ENCODE measurements around the gene COTL1.
"Not testable (repeated sequence)": the region's sequence is repeated elsewhere in the genome, so short reads cannot be mapped to it uniquely, and the experiment has no call there.

COTL1 gene

DNA sequence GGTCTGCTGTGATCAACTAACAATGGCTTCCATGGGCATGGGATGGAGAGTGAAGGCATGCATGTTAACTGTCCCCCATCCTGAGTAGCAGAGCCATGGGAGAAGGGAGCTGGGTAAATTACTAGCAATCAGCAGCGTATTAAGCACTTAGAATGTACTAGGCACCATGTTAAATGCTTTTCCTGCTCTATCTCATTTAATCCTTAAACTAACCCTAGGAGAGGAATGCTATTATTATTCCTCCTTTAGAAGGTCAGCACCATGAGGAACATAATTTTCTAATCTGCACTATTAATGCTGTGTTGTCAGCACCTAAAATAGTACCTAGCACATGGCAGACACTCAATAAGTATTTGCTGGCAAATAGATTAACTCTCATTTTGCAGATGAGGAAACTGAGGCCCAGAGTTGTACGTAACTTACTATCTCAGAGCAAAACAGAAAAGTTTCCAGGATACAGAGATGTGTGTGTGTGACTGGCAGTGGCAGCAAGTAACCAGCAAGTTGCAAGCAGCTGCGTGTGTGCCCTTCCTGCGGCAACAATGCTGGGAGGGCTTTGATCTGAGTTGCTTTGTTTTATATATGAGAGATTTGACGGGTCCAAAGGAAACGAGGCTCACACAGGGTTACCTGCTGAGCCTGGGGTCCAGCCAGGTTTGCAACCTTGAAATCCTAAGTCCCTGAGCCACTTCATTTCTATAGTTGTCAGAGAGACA, 23.9 kb upstream of the COTL1 start:
- no peak for DNase-seq

DNA sequence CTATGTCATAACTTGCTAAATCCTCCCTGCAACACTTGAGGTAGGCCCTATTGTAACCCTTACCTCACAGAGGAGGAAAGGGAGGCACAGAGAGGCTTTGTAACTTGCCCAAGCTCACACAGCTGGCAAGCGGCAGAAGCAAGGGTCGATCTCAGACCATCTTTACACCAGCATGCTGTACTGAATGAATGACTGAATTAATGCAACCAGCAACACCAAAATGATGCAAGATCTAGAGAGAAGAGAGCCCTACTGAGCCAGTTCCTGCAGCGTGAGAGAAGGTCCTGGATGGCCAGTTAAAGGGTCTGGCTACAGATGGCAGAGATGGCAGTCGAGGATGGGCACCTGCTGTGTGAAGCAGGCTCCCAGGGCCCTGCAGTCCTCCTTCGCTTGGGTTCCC, 22.3 kb upstream of the COTL1 start:
- no peak for DNase-seq

DNA sequence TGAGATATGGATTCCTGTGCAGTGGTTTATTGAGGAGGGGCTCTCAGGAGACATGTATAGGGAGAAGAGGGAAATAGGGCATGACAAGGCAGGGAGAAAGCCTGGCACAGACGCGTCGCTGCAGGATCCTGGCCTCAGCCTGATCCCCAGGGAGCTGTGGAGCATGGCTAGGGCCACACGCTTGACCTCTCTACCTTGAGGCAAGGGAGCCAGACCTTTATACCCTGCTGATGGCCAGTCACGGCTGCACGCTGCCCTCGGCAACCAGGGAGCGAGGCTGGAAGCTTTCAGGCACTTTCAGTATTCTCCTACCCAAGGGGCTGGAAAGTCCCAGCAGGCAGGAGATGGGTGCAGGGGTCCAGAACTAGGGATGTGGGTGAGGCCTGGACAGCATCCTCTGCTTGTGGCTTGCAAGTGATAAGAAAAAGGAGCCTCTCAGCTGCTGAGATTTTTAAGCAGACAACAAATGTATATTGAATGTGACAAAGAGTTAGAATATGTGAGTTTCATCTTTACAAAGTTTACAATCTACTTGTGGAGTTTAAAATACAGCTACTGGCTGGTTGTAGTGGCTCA, 20.4 kb upstream of the COTL1 start:
- no peak for DNase-seq

DNA sequence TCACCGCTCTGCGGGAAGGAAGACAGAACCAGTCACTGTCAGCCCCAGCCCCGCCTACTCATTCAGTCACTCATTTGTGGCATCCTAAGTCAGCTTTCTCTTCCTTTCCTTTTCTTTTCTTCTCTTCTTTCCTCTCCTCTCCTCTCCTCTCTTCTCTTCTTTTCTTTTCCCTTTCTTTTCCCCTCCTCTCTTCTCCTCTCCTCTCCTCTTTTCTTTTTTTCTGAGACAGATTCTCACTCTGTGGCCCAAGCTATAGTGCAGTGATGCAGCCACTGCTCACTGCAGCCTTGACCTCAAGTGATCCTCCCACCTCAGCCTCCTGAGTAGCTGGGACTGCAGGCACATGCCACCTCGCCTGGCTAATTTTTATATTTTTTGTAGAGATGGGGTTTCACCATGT, 19.8 kb upstream of the COTL1 start:
- no peak for DNase-seq

DNA sequence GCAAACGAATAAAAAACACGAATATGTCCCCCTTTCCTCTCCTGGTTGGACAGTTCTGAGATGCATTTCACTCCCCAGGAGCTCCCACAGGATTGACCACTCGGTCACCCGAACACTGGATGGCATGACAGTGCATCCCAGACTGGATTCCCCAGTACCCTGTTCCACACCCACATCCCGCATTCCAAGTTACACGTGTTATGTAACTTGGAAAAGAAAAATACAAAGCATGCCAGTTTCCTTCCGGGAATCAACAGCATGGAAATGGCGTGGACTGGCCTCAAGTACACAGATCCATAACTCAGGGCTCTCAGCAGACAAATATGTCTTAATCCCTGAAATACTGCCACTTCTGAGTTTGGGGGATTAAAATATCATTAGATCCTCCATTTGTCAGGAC, 17.8 kb upstream of the COTL1 start:
- no peak for DNase-seq

DNA sequence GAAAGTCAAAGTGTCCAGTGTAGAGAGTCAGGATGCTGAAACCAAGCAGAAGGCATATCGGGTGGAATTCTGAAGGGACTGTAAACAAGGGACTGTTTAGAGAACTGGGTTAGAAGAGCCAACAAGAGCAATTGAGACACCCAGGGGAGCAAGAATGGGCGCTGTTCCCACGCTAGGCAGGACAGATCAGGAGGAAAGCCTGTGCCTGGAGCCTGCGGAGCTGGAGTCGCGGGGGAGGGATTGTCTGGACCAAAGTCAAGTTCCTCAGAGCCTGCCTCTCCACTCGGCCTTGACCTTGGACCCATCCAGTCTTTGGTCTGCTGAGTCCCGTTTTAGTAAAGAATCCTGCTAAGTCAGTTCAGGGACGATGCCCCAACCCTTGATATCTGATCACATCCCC, 15.7 kb upstream of the COTL1 start:
- no peak for DNase-seq

DNA sequence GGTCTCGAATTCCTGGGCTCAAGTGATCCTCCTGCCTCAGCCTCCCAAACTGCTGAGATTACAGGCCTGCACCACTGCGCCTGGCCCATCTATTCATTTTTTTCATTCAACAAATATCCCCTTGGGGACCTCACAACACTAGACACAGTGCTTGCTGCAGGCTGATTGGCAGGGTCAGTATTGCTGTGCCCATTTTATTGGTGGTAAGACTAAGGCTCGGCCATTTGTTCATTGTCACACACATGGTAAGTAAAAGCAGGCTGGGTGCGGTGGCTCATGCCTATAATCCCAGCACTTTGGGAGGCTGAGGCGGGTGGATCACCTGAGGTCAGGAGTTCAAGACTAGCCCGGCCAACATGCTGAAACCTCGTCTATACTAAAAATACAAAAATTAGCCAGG, 15.0 kb upstream of the COTL1 start:
- not testable (repeated sequence) for DNase-seq

DNA sequence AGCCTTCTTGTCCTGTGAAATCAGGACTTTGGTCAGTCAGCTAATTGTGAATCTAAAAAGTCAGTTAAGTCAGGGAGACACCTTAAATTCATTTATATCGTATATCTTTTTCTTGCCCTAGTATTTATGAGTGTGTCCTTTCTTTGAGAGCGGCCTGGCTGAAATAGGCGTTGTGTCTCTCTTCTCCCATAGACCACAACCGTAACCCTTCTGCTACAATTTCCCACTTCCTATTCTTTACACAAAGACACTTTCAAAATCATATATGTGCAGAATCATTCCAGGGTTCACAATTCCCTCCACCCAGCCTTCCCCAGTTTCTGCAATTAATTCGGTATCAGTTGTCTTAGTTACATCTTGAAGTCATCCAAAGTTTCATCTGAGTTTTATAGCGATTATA, 14.0 kb upstream of the COTL1 start:
- no peak for DNase-seq

DNA sequence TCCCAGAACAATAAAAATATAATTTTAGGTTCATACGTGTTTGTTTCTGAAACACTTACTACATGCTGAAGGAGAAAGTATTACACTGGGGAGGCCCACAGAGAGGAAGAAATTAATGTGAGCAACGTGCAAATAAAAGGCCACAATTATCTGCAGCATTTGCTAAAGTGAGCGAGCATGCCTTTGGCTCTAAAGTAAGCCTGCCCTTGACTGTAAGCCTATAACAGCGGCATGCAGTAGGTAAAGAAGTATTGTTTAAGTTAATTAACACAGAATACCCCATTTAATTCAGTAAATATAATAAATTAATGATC, 13.2 kb upstream of the COTL1 start:
- no peak for DNase-seq

DNA sequence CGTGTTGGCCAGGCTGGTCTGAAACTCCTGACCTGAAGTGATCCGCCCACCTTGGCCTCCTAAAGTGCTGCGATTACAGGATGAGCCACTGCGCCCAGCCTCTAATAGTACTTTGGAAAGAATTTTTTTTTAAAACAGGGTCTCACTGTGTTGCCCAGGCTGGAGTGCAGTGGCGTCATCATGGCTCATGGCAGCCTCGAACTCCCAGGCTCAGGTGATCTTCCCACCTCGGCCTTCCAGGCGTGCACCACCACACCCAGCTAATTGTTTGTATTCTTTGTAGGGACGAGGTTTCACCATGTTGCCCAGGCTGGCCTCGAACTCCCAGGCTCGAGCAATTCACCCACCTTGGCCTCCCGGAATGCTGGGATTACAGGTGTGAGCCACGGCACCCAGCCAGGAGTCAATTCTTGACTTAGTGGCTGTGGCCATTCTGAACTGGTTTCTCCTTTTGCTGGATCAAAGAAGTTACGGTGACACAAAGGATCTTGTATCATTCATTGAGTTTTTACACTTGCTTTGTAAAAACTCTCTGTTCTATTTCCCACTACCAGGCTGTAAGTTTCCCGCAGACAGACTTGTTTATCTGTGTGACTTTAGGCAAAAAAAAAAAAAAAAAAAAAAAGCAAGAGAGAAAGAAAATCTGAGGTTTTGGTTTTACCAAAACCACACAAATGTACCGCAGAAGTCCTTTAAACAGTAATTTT, 12.7 kb upstream of the COTL1 start:
- no peak for DNase-seq

DNA sequence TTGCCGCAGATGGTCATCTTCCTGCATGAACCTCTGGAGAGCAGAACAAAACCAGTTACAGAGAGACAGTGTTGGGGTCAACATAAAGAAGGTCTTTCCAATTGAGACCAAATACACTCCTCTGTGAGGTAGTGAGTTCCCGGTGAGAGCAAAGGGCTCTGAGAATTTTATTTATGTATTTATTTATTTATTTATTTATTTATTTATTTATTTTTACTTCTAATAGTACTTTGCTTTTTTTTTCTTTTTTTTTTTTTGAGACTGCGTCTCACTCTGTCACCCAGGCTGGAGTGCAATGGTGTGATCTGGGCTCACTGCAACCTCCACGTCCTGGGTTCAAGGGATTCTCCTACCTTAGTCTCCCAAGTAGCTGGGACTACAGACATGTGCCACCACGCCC, 12.1 kb upstream of the COTL1 start:
- DNase-seq: no peak

DNA sequence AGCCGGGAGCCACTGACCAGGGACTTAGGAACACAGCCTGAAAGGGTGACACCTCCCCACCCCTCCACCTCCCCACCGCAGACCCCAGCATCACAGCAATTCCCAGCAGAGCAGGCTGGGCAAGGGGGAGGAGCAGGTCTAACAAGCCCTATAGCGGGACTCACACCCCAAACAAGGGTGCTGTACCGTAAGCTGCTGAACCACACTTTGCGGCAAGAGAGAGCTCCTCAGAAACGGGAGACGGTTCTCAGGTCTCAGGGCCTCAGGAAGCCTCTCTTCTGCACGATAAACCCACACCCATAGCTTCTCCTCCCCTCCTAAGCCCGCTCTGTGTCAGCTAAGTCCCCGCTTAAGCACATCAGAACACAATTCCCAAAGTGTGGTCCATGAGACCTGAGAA, 11.7 kb upstream of the COTL1 start:
- no peak for DNase-seq

DNA sequence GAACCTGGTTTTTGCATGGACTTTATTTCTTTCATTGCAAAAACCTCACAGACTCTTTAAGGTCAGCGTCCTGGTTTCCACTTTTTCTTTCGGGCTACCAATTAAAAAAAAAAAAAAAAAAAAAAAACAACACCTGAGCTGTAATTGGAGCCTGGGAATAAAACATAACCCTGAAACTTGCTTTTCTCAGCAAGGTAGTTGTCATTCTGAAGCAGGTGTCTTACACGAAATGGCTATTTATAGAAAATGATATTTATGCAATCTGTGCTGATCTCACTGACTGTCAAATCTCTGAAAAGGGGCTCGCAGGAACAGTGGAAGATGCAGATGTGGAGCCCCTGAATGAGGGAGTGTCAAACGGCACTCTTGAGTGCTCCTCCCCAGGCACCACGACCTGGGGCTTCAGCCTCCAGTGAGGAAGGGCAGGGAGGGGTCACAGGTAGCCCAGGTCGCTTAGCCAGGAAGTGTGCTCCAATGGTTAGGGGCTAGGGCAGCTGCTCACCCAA, 10.4 kb upstream of the COTL1 start:
- DNase-seq: no peak

DNA sequence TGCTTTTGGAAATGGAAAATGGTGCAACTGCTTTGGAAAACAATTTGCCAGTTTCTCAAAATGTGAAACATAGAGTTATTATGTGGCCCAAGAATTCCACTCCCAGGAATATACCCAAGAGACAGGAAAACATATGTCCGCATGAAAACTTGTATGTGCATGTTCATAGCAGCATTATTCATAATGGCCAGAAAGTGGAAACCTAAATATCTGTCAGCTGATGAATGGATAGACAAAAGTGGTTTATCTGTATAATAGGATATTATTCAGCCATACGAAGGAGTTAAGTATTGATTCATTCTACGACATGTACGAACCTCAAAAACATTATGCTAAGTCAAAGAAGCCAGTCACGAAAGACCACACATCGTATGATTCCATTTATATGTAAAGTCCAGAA, 7.7 kb upstream of the COTL1 start:
- DNase-seq: no peak

DNA sequence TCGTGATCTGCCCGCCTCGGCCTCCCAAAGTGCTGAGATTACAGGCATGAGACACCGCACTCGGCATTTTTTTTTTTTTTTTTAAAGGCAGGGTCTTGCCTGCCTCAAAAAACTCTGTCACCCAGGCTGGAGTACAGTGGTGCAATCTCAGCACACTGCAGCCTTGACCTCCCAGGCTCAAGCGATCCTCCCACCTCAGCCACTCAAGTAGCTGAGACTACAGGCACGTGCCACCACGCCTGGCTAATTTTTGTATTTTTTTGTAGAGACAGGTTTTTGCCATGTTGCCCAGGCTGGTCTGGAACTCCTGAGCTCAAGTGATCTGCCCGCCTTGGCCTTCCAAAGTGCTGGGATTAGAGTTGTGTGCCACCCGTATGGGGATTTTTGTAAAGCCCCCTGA, 3.0 kb upstream of the COTL1 start:
- DNase-seq: not testable (repeated sequence)

DNA sequence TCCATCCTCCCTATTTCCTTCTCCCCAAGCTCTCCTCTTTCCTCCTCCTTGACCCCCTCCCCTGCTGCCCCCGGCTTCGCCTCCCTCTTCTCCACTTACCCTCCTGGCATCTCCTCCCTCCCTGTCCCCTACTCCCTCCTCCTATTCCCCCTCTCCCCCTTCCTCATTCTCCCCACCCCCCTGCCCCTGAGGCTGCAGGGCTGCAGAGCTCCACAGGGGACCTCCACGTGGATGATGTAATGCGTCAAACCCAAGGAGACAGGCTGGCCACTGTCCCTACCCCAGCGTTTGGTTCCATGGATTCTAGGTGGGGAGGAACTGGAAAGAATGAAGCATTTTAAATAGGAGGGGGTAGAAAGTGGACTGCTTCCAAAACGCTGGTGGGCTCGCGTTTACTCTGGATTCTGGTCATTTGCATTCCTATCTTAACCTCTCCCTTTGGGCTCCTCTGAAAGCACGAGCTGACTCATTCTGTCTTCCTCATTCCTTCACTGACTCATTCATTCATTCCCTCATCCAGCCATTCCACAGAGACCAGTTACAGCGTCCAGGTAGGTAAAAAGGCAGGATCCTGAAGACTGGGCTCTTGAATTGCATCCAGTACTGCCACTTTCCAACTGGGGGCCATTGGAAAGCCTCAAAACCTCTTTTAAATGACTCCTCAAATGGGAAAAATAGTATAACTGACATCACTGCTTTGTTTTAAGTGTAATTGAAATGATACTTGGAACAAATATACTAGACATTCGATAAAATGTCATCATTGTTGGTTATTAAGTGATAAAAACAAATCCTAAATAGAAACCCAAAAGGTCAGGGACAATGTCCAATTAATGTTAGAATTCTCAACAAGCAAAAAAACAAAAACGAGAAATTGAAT, 943 bp upstream of the COTL1 start:
- no peak for DNase-seq

DNA sequence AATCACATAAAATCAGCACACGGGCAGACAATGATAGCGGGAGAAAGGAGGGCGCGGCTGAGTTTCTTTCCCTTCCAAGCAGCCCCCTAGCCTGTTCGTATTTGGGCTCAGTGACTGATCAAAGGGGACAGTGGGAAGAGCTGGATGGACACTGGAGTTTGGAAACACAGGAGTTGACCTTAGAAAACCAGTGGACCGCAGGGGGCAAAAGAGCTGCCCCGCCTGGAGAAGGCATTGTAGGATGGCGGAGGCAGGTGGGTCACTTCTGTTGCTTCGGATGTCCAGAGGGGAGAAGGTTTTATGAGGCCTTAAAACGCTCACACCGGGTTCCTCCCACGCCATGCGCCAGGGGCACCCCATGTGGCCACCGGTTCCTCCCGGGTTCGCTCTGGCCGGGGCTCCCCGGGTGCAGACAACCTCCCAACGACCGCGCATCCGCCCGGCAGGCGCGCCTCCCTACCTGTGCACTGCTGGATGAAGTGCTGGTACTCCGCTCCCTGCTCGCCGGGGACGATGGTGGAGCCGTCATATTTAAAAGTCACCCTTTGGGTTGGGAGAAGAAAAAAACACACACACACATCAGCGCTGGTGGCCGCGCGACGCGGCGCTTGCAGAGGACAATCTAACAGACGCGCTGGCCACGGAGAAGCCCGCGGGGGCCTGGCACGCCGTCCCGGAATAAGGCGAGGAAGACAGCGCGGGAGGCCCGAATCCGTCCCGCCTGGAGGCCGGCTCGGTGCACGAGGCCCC, 662 bp downstream of the COTL1 start:
- peak; percentile 50 for DNase-seq

DNA sequence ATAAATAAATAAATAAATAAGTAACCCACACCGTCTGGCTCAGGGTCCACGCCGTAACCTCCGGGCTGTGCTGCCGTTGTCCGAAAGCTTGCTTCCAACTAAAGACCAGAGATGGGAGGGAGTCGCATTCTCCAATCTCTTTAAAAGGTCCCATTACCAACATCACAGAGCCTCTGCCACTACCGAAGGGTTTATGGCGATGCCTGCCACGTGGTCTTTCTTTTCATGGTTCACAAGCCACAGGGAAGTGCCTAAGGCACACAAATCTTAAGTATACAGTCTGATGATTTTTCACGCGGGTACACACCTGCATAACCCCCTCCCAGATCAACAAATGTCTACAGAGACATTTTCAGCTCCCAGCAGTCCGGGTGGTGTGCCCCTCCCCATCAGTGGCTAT, 1.4 kb downstream of the COTL1 start:
- no peak for DNase-seq

DNA sequence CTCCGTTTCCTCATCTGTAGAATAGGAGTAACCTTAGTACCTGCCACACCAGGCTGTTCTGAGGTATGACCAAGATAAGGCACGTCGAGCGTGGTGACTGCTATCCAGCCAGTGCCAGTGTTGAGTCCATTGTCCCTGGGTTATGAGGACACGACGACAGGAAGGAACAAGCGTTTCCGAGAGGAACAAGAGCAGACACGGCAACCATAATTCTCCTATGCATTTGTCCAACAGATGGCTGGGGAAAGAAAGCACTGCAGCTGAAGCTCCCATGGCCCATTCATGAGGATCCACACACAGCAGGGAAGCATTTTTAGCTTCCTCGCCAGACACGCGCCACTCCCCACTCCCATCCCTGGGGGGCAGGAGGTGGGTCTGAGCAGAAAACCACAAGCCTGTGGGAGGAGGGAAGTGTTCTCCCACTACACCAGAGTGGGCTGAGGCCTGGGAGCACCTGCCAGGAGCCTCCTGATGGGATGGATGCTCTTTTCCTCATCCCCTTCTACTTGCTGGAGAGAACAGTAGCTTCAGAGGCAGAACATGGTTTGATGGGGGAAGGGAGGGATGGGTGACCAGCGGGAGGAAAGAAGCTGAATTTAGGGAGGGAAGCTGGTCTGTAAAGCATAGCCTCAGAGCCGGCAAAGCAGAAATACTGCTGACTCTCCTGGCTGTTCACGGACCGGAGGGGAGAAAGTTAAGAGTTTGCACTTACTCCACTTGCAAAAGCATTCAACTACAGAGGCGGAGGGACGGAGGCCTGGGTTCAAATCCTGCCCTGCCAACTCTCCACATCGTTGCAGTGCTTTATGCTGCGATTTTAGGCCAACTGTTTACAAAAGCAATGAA, 2.7 kb downstream of the COTL1 start:
- DNase-seq: no peak

DNA sequence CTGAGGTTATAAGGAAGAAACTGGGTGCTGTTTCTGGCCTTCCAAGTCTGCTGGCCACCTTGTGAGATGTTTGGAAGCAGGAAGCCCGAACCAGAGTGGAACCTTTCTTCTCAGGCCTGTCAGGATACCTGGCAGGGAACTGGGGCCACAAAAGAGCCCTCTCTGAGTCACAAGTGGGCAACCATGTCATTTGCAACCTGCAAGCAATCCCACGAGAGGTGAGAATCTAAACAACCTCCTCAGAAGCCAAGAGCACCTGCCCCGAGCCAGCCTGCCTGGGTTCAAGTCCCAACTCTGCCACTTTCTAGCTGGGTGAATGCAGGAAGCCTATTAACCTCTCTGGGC, 3.3 kb downstream of the COTL1 start:
- no peak for DNase-seq

DNA sequence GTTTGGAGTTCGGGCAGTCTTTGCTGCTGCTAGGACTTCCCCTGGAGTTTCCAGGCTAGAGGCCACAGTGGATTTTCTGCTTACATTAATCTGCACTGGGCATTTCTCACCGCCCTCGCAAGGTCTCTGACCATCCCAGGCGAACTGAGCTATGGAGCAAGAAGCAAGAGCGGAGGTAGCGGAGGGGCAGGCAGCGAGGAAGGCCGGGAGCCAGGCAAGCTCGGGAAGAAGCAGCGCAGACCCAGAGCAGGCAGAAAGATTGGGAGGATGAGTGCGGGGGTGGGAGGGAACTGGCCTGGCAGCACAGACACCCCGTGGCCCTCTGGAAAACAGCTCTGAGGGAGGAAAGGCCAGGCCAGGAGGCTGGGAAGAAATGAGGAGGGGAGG, 3.8 kb downstream of the COTL1 start:
- DNase-seq: no peak
